Epithelial cell of prostate (primary cell): ENCODE data around the gene ATP8A1.
"Not testable (repeated sequence)": the region's sequence is repeated elsewhere in the genome, so short reads cannot be mapped to it uniquely, and the experiment has no call there.

ENCODE experiments used
- DNase-seq: peaks from one replicate; pipeline ENCODE4 v3.0.0-alpha.2; 2011; ENCODE audit warnings: low read depth, low spot score
- H3K27ac ChIP-seq: fragments of 450-650 bp; 2 replicates; pipeline ENCODE4 v1.5.1; 2017; ENCODE audit warnings: mild to moderate bottlenecking

ATP8A1 gene

GRCh38 chr4:42652529-42653231, 4.2 kb downstream of the ATP8A1 start:
- not testable (repeated sequence) for DNase-seq, H3K27ac ChIP-seq

- no peak overlapping the region for H3K27ac ChIP-seq
- DNase-seq: no peak
Observed at GRCh38 chr4:42649870-42650269, 7.0 kb downstream of the ATP8A1 start.

DNA sequence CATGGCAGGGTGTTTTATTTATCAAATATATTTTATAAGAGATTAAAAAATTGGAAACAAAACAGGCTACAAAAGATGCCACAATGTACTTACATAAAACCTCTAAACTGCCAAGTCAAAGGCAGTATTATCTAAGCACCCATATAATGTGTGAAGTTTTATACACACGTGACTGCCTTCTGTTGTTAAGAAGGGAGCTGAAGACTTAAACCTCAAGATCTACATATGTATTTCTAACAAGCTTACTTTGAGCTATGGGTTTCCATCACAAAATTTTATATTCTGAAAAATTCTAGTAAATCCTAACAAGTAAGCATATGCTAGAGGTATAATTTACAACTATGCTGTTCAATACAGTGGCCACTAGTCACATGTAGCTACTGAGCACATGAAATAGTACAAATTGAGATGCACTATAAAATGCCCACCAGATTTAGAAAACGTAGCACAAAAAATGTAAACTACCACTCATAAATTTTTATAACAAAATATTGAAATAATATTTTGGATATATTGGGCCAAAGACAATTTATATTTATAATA, 9.8 kb downstream of the ATP8A1 start:
- DNase-seq: no peak
- no peak overlapping the region for H3K27ac ChIP-seq

DNA sequence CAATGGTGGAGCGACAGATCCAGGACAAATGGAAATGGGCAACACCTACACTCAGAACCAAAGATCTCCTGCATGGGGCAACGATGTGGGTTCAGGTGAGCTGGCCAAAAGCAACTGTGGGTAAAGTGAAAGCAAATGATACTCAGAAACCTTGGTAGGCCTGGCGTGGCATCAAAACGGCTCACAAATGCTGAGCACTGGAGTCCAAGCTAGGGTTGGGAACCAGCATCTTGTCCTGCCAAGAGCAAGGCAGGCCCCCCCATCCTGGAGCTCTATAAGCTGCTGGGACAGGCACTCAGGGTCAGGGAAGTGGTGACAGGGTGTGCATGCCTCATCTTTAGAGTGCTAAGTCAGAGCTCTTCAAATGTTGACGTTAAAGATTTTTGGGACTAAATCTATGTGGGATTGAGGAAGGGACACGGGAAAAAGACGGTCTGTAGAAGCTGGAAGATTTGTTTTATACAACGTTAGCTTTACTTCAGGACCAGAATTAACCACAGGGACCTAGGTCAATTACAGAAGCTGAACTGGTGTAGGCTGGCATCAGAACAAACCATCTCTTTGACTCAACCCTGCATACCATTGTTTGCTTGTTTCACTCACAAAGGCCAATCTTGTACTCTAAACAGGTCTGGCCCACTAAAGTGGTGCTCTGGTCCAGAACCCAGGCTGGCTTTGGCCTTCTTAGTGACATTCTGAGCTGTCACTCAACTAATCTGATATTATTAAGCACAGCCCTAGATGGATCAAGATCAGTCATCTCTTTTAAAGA, 10.7 kb downstream of the ATP8A1 start:
- DNase-seq: no peak
- no peak overlapping the region for H3K27ac ChIP-seq

GRCh38 chr4:42644897-42645296, 12.0 kb downstream of the ATP8A1 start:
- H3K27ac ChIP-seq: no peak overlapping the region
- no peak for DNase-seq

DNA sequence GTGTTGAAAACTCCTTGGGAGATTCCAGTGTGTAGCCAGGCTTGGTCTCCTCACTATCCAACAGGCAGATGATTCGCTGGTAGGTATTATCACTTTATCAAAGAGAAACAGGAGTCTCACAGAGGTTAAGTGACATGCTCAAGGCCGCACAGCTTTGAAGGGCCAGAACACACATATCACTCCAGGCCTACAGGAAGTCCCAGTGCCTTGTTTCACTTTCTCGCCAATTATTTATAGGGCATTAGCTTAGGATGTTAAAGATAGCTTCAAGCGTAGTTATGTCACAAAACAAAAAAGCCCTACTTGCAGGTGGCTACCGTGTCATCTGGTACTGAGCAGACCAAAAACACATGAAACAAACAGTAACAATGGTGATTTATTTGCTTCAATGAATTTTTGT, 13.2 kb downstream of the ATP8A1 start:
- H3K27ac ChIP-seq: no peak overlapping the region
- DNase-seq: no peak

GRCh38 chr4:42642845-42643615, 13.9 kb downstream of the ATP8A1 start:
- no peak for DNase-seq
- no peak overlapping the region for H3K27ac ChIP-seq

- DNase-seq: no peak
- H3K27ac ChIP-seq: no peak overlapping the region
Observed at GRCh38 chr4:42642101-42642797, 14.7 kb downstream of the ATP8A1 start.

GRCh38 chr4:42641656-42642055, 15.2 kb downstream of the ATP8A1 start:
- DNase-seq: no peak
- H3K27ac ChIP-seq: no peak overlapping the region

GRCh38 chr4:42641161-42641560, 15.7 kb downstream of the ATP8A1 start:
- no peak for DNase-seq
- no peak overlapping the region for H3K27ac ChIP-seq

DNA sequence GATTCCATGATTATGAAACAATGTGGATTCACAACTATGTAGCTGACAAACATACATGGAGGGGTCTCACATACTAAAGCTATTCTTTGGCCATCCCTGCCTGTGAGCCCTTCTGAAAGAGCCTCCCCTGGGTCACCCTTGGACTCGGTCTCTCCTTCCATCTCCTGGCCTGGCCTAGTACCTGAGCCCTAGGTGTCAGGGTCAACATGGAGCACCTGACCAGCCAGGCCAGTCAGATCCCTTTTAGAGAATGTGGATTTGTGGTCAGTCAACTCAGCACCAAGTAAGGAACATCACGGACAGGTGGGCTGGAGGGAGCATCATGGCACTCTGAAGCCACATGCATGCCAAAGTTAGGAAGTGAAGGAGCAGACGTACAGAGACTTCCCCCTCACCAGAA, 16.3 kb downstream of the ATP8A1 start:
- DNase-seq: no peak

GRCh38 chr4:42638993-42639392, 17.9 kb downstream of the ATP8A1 start:
- no peak overlapping the region for H3K27ac ChIP-seq
- no peak for DNase-seq

More for the DNA sequence above, 16.3 kb downstream of the ATP8A1 start:
- H3K27ac ChIP-seq: no peak overlapping the region

DNA sequence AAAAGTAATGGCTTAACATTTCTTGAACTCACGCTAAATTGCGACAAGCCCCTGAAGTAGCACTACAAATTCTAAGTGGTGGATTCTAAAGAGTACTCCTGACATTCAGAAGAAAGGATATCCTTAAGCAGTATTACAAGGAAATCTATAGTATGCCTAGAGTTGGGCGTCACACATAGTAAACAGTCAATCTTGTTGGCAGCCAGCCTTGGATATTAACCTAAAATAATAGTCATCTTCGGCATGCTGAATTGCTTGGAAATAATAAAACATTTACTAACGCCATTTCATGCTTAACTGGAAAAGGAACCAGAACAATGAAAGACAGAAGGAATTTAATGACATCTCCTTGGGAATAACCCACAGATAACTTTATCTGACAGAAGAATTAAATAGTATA, 18.6 kb downstream of the ATP8A1 start:
- H3K27ac ChIP-seq: no peak overlapping the region
- no peak for DNase-seq

GRCh38 chr4:42637867-42638266, 19.0 kb downstream of the ATP8A1 start:
- H3K27ac ChIP-seq: no peak overlapping the region
- no peak for DNase-seq

DNA sequence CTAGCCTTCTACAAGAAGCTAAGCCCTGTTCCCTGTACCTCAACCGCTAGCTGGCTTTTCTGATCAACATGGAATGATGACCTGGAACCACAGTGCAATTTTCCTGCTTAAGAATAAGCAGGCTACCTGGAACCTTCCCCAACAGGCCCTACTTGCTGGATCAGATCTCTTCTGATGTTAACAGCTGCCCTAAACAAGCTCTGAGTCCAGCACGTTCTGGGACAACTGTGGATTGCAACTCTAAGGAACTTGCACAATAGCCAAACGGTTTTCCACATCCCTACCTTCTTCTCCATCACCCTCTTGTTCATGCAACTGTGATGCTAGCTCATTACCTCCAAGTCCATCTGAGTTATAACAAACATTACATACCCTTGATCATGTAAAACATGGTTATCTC, 19.8 kb downstream of the ATP8A1 start:
- no peak for DNase-seq
- no peak overlapping the region for H3K27ac ChIP-seq

DNA sequence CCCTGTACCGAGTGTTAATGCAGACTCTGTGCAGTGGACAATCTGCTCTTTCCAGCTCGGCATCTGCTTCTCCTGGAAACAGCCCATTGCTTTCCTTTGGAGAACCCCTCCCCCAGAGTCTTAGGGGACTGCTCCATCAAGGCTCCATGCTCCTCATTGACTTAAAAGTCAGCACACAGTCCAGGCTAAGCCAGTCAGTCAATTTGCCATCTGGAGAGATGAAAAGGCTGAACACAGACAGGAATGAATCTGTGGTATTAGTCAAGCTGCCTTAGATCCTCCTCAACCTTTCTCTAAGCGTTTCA, 20.3 kb downstream of the ATP8A1 start:
- no peak for DNase-seq
- no peak overlapping the region for H3K27ac ChIP-seq

DNA sequence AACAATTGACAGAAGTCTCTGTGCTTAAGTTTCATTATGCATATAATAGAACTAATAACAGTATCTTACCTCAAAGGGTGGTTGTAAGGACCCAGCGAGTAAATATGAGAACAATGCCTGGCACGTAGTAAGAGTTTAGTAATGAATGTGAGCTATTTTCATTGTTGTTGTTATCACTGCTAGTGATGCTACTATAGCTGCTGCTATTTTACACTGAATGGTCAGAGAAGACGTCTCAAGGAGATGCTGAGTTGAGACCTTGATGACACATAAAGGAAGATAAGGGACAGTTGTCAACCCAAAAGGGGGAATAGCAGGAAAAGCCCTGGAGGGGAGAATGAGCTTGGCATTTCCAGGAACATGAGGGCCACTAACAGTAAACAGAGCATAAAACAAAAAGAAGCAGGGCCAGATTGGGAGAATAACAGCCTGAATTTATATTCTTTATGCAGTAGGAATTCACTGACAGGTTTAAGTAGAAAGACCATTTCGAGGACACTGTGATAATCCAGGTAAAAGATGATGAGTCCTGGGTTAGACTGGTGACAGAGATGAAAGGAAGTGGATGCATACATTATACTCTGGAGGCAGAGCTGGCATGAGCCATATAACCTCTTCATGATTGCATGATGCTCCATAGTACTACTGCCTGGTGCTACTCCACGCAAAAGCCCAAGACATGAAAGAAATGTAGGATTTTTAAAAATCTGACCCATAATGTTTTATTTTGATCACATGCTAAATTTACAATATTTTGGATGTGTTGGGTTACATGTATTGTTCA, 23.1 kb downstream of the ATP8A1 start:
- no peak for DNase-seq
- H3K27ac ChIP-seq: no peak overlapping the region

DNA sequence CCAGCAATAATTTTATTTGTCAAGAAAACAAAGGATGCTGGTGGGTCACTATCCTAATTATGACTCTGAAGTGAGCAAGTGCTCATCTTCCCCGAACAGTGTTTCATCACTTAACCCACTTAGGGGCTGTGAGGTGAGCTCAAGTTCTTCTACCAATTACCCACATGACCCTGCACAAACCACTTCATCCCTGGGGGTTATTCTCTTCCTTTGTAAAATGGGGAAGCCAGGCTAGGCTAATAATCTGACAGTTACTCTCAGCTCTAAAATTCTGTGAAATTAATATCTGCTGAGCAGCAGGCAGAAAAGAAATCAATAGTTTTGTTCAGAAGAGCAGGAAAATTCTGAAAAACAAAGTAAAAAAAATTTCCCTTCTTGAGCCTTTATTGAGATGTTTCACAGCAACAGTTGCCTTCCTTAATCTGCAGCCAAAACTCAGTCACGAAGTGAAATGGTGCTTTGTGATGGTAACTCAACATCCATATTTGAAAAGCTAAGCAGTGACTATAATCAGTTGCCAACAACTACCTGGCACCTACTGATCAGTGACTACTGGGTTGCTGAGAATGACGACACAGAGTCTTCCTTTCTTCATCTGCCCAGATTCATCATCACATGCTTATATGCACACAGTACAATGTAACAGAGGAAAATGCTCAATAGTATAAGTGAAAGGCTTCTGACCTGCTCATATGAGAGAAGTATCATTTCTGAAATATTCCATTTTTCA, 24.1 kb downstream of the ATP8A1 start:
- H3K27ac ChIP-seq: no peak overlapping the region
- DNase-seq: no peak

DNA sequence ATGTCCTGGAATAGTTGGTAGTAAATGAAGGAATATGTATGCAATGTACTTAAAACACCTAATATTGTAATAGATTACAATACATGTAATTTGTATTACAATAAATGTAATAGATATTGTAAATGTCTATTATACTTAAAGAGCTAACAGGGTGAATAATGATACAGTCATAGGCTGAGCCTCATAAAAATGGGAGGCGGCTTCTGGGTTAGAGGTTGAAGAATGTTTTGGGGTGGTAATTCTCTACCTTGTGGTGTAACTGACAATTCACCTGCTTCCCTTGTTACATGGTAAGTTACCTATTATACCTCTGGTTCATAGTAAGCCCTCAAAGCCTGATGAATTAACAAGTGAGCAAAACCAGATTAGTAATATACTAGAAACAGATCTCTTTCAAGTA, 26.0 kb downstream of the ATP8A1 start:
- no peak for DNase-seq
- H3K27ac ChIP-seq: no peak overlapping the region
